ENCODE measurements around the gene FAM72D.
"Not testable (repeated sequence)": the region's sequence is repeated elsewhere in the genome, so short reads cannot be mapped to it uniquely, and the experiment has no call there.

DNA sequence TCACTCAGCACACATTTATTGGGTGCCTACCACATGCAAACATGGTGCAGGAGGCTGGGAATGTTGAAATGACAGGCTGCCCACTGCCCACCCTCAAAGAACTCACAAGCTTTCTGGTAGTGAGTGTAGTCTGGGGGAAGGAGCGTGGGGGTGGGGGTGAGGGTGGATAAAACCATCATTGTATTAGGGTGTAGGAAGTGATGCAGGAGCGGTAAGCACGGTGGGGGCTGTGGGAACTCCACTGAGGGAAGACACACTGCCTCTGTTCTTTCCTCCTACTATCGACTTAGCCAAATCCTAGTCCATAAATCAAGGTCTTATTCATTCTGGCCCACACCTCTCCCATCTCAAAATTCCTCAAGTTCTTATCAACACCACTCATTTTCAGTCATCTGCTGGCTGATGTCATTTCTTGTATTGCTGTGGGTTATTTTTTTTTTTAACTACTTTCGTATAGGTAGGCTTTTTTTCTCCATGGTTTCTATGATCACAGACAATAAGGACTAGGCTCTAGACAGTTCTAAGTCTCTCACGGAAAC lies 21.7 kb upstream of the FAM72D start:
- TF ChIP-seq, protein P1, sequence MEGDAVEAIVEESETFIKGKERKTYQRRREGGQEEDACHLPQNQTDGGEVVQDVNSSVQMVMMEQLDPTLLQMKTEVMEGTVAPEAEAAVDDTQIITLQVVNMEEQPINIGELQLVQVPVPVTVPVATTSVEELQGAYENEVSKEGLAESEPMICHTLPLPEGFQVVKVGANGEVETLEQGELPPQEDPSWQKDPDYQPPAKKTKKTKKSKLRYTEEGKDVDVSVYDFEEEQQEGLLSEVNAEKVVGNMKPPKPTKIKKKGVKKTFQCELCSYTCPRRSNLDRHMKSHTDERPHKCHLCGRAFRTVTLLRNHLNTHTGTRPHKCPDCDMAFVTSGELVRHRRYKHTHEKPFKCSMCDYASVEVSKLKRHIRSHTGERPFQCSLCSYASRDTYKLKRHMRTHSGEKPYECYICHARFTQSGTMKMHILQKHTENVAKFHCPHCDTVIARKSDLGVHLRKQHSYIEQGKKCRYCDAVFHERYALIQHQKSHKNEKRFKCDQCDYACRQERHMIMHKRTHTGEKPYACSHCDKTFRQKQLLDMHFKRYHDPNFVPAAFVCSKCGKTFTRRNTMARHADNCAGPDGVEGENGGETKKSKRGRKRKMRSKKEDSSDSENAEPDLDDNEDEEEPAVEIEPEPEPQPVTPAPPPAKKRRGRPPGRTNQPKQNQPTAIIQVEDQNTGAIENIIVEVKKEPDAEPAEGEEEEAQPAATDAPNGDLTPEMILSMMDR (IDR thresholded peaks at IDR 0.05; ENCODE audit: insufficient read depth, low read depth, low read length), result not testable (repeated sequence)
- TF ChIP-seq EZH2 (IDR thresholded peaks at IDR 0.05; ENCODE audit: insufficient read depth, low read length), result not testable (repeated sequence)

Data from astrocyte (in vitro differentiated cells and primary cell).